Activated T-cell treated with anti-CD3 and anti-CD28 coated beads, Interleukin-2, amount 50 U/mL, for 72 hours (primary cell): Measurements from ENCODE around the gene TMEM141. TPM values are rescaled to one million over a fixed set of nuclear protein-coding genes. Genes with fewer than 3 reads are reported as not detected.
"Not testable (repeated sequence)": the region's sequence is repeated elsewhere in the genome, so short reads cannot be mapped to it uniquely, and the experiment has no call there.

Experiments
- ATAC-seq, 2 donors: fragments of 150-1000 bp; cut with Tn5 transposase; replicated peaks in 1 of 2; 2 replicates each; pipeline ENCODE4 v1.10.0; 2021; ENCODE audit warnings: moderate library complexity in 2 of 2, mild to moderate bottlenecking in 1 of 2
- DNase-seq, 2 donors: peaks; one replicate each; pipeline ENCODE4 v3.0.0; 2021 to 2022; ENCODE audit warnings: mixed read lengths in 1 of 2
- H3K27ac Mint-ChIP-seq: one replicate; pipeline ENCODE4 v1.8.0; 2022; ENCODE audit warnings: mild to moderate bottlenecking, moderate library complexity, mixed read lengths
- H3K27me3 Mint-ChIP-seq: one replicate; pipeline ENCODE4 v1.8.0; 2022; ENCODE audit warnings: low read depth, mixed read lengths
- H3K36me3 Mint-ChIP-seq, 2 donors: one replicate each; pipeline ENCODE4 v1.8.0; 2022; ENCODE audit warnings: mixed read lengths in 2 of 2, mild to moderate bottlenecking in 1 of 2; ENCODE audit not compliant: insufficient read depth in 2 of 2
- H3K4me1 Mint-ChIP-seq: one replicate; pipeline ENCODE4 v1.8.0; 2022; ENCODE audit warnings: low read depth, mixed read lengths
- H3K4me3 Mint-ChIP-seq, 2 donors: one replicate each; pipeline ENCODE4 v1.8.0; 2022; ENCODE audit warnings: mild to moderate bottlenecking in 2 of 2, mixed read lengths in 2 of 2, moderate library complexity in 2 of 2
- H3K9me3 Mint-ChIP-seq, 2 donors: one replicate each; pipeline ENCODE4 v1.8.0; 2022; ENCODE audit warnings: mixed read lengths in 2 of 2
- total RNA-seq, 2 donors: library from RNA; stranded (reverse); gene quantifications; one replicate each; pipeline ENCODE4 v1.2.3, GENCODE V29; 2022

TMEM141 gene
- total RNA-seq, 2 donors from 2014 or later = 18.7 to 20.9 TPM

DNA sequence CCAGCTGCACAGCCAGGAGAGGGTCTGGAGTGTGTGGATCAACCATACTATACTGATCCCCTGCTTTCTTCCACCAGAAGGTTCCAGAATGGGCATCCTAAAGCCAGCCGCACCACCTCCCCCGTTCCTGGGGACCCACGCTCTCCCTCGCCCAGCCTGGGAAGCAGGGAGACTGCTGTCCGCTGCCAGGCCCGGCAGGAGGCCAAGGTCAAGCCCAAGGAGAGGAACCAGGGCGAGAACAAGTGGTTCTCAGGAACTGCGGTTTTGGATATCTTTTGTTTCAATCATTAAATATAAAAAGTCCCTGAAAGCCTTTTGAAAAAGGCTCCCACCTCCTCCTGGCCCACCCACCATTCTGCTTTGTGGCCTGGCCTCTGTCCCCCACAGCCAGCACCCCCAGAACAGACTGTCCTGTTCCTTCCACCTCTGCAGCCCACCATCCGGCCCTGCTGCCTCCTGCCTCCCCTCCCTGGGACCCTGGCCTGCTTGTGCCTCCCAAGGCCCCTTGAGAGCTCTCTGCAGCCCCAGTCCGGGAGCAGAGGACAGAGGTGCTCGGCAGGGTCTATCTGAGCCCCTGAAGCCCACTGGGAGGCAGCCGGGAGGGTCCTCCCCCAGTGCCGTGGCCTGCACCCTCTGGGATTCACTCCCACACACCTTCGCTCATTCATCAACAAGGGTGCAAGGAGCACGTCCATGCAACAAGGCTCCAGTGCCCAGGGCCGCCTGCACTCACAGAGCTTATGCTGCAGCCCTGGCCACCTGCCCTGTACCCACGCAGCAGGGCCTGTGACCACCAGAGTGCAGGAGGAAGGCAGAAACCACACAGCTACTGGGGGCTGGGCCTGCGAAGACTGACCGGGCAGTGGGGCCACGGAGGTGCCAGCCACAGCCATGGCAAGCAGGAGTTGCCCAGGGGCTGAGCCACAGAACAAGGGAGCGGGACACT, 42.2 kb upstream of the TMEM141 start:
- H3K27ac Mint-ChIP-seq = no peak overlapping the region
- H3K4me3 Mint-ChIP-seq = no peak overlapping the region
- DNase-seq = no peak
- peaks cover 12 to 14% of the 10 kb centered on the region in 2 donors for H3K9me3 Mint-ChIP-seq
- peaks cover 22% of the 10 kb centered on the region for H3K4me1 Mint-ChIP-seq
- ATAC-seq = no peak
- peaks cover 19% of the 10 kb centered on the region for H3K27me3 Mint-ChIP-seq
- peaks cover 11 to 22% of the 10 kb centered on the region in 2 donors for H3K36me3 Mint-ChIP-seq

DNA sequence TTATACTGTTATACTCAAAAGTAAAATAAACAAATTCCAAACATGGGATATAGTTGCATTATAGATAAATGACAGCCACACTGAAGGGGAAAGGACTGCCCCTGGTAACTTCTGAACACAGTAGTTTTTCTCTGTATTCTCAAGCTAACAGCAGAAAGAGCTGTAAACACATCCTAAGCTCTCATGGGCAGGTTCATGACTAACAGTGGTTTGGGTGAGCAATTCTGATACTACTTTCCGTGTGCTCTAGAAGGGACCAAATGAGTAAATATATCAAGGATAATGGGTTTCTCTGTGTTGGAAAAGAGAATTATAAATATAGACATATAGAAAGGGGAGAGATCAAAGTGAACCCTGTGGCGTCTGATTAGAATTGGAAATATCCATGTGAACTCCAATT, 40.6 kb upstream of the TMEM141 start:
- DNase-seq (no peak), ATAC-seq (peak; percentile 96 to 97)
- peaks cover 14% of the 10 kb centered on the region in 2 donors for H3K9me3 Mint-ChIP-seq
- peaks cover 19% of the 10 kb centered on the region for H3K27me3 Mint-ChIP-seq
- H3K4me1 Mint-ChIP-seq = peaks cover 22% of the 10 kb centered on the region
- peak overlapping the region in 1 of 2 donors; percentile 25 for H3K4me3 Mint-ChIP-seq
- peaks cover 13 to 24% of the 10 kb centered on the region in 2 donors for H3K36me3 Mint-ChIP-seq
- H3K27ac Mint-ChIP-seq = peak overlapping the region; percentile 45

DNA sequence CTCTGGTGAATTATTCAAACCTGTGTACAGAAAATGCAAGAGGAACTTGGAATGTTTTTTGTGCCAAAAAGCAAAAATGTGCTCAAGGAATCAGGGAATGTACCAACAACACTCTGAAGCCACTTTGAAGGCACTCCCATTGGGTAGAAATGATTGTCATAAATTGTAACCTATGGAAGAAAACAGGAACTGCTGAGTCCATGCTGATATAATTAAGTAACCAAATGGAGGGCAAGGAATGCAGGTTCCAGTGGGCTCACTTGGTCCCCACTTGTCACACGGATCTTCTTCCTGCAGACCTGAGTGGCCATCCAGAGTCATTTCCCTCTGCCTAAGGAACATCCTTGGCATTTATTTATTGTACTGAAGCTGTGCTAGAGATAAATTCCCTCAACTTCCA, 39.9 kb upstream of the TMEM141 start:
- peaks cover 20 to 29% of the 10 kb centered on the region in 2 donors for H3K36me3 Mint-ChIP-seq
- peaks cover 24% of the 10 kb centered on the region for H3K27me3 Mint-ChIP-seq
- ATAC-seq = no peak
- H3K9me3 Mint-ChIP-seq = peaks cover 14 to 21% of the 10 kb centered on the region in 2 donors
- no peak for DNase-seq
- H3K4me3 Mint-ChIP-seq = no peak overlapping the region
- H3K27ac Mint-ChIP-seq = no peak overlapping the region
- H3K4me1 Mint-ChIP-seq = peaks cover 22% of the 10 kb centered on the region

DNA sequence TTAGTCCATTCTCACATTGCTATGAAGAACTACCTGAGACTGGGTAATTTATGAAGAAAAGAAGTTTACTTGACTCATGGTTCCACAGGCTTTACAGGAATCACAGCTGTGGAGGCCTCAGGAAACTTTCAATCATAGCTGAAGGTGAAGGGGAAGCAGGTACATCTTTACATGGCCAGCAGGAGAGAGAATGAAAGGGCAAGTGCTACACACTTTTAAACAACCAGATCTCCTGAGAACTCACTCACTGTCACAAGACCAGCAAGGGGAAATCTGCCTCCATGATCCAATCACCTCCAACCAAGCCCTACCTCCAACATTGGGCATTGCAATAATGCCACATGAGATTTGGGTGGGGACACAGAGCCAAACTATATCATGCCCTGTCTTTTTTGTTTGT, 39.3 kb upstream of the TMEM141 start:
- ATAC-seq = no peak

DNA sequence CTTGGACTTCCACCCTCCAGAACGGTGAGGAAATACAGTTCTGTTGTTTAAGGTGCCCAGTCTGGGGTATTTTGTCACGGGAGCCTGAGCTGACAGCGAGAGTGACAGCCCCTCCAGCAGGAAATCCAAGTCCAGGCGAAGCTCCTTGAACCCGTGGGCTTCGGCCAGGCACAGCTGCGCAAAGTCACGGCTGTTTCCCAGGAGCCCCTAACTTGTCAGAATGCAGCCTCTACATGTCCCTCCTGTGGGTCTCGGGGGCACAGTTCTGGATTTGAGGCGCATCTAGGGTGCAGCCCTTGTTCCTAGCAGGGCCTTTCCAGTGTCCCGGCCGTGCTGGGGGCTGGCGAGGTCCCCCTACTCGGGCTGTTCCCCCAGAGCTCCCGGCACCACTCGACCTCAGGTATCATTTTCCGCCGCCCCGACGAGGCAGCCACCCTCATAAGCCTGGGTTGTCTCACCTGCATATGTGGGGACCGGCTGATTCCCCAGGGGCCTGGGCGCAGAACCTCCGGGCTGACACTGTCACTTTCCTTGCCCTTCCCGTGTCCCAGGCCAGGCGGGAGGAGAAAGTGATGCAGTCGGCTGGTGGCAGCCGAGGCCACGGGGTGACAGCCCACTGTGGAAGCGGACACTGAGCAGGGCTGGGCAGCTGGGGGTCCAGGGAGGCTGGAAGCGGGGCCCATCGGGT, 37.6 kb upstream of the TMEM141 start:
- no peak for ATAC-seq
- peaks cover 19% of the 10 kb centered on the region for H3K27me3 Mint-ChIP-seq
- H3K27ac Mint-ChIP-seq = no peak overlapping the region
- H3K4me1 Mint-ChIP-seq = peaks cover 22% of the 10 kb centered on the region
- no peak overlapping the region for H3K4me3 Mint-ChIP-seq
- DNase-seq = no peak
- peaks cover 14 to 22% of the 10 kb centered on the region in 2 donors for H3K9me3 Mint-ChIP-seq
- peaks cover 20 to 30% of the 10 kb centered on the region in 2 donors for H3K36me3 Mint-ChIP-seq

More for the DNA sequence above, 39.3 kb upstream of the TMEM141 start:
- H3K4me3 Mint-ChIP-seq = no peak overlapping the region
- DNase-seq = no peak
- peaks cover 20 to 30% of the 10 kb centered on the region in 2 donors for H3K36me3 Mint-ChIP-seq
- no peak overlapping the region for H3K27ac Mint-ChIP-seq
- peaks cover 26% of the 10 kb centered on the region for H3K27me3 Mint-ChIP-seq
- peaks cover 14 to 22% of the 10 kb centered on the region in 2 donors for H3K9me3 Mint-ChIP-seq
- H3K4me1 Mint-ChIP-seq = peaks cover 22% of the 10 kb centered on the region

DNA sequence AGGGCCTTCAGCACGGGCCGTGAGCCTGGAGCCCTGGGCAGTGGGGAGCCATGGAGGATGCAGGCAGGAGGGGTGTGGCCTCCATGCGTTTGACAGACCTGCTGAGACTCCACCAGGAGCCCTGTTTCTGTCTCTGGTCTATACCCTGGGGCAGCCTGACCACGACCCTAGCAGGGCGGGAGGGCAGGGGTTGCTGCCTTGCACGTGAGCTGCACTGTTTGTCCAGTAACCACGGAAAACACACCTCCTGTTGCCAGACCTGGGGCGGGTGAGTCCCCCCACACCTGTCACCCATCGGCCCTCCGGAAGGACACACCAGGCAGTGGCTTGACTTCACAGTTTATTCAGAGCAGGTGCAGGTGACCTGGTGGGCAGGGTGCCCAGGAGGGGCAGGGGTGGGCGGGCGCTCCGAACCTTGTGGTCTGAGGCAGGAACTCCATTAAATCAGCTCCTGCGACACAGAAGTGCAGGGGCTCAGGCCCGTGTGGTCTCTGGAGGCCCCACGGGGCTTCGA, 37.0 kb upstream of the TMEM141 start:
- Mint-ChIP-seq H3K4me3 (no peak overlapping the region), H3K27me3 (peaks cover 16% of the 10 kb centered on the region), H3K4me1 (peaks cover 22% of the 10 kb centered on the region), H3K36me3 (peaks cover 20 to 30% of the 10 kb centered on the region in 2 donors), H3K27ac (no peak overlapping the region), H3K9me3 (peaks cover 14 to 22% of the 10 kb centered on the region in 2 donors)
- ATAC-seq (no peak), DNase-seq (no peak)

DNA sequence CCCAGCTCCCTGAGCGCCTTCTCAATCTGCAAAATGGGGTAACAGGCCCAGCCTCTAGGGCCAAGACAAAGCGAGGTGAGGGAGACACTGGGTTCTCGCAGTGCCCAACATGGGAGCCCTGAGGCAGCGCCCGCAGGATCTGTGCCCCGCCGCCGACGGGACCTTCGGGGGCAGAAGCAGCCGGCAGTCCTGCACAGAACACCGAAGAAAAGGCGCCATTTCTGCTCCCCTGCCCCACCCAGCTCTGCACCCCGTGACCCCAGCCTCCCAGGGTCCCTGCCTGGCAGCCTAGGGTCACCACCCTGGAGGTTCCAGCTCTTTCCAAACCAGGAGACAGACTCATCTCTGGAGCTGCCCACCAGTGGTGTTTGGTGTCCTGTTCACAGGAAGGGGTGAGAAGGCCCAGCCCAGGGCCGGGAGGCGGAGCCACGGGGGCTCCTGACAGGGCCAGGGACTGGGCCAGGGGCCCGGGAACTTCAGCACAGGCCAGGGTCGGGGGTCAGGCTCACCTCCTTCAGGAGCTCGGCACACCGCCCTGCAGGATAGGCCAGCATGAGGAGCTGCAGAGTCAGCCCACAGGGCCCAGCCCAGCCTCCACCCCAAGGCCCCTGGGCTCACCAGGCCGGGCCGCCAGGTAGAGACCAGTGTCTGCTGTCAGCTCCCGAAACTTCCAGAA, 36.4 kb upstream of the TMEM141 start:
- peaks cover 14 to 22% of the 10 kb centered on the region in 2 donors for H3K9me3 Mint-ChIP-seq
- H3K27me3 Mint-ChIP-seq = peaks cover 16% of the 10 kb centered on the region
- no peak overlapping the region for H3K4me3 Mint-ChIP-seq
- no peak for DNase-seq
- H3K36me3 Mint-ChIP-seq = peaks cover 20 to 30% of the 10 kb centered on the region in 2 donors
- peaks cover 15% of the 10 kb centered on the region for H3K4me1 Mint-ChIP-seq
- ATAC-seq = no peak
- H3K27ac Mint-ChIP-seq = no peak overlapping the region

DNA sequence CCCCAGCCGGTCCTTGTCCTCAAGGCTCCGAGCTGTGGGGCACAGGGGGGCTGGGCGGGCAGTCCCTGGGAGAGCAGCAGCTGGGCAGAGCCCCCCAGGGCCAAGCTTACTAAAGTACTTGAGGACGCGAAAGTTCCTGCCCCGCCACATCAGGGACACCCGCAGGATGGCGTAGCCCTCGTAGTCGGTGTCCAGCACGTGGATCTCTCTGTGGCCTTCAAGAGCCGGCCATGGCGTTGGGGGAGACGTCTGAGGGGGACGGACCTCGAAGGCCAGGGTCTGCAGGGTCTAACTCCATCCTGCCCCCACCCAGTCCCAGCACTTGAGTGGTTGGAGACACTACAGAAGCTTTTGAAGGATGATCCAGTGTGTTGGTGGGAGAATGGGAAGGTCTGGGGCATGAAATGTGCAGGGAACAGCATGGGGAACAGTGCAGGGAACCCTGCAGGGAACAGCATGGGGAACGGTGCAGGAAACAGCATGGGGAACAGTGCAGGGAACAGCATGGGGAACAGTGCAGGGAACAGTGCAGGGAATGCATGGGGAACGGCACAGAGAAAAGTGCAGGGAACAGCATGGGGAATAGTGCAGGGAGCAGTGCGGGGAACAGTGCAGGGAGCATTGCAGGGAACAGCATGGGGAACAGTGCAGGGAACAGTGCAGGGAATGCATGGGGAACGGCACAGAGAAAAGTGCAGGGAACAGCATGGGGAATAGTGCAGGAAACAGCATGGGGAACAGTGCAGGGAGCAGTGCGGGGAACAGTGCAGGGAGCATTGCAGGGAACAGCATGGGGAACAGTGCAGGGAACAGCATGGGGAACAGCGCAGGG, 35.6 kb upstream of the TMEM141 start:
- ATAC-seq, H3K4me3 Mint-ChIP-seq, H3K4me1 Mint-ChIP-seq, H3K27ac Mint-ChIP-seq, DNase-seq: not testable (repeated sequence)
- peaks cover 14 to 22% of the 10 kb centered on the region in 2 donors for H3K9me3 Mint-ChIP-seq
- peaks cover 19 to 30% of the 10 kb centered on the region in 2 donors for H3K36me3 Mint-ChIP-seq
- H3K27me3 Mint-ChIP-seq = peaks cover 16% of the 10 kb centered on the region

DNA sequence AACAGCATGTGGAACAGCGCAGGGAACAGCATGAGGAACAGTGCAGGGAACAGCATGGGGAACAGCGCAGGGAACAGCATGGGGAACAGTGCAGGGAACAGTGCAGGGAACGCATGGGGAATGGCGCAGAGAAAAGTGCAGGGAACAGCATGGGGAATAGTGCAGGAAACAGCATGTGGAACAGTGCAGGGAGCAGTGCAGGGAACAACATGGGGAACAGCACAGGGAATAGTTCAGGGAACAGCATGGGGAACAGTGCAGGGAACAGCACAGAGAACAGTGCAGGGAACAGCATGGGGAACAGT, 35.1 kb upstream of the TMEM141 start:
- Mint-ChIP-seq H3K36me3 (peaks cover 17 to 25% of the 10 kb centered on the region in 2 donors), H3K9me3 (peaks cover 12 to 20% of the 10 kb centered on the region in 2 donors), H3K4me1 (peaks cover 2% of the 10 kb centered on the region), H3K27ac (no peak overlapping the region), H3K4me3 (no peak overlapping the region), H3K27me3 (peaks cover 16% of the 10 kb centered on the region)
- DNase-seq (no peak), ATAC-seq (no peak)

DNA sequence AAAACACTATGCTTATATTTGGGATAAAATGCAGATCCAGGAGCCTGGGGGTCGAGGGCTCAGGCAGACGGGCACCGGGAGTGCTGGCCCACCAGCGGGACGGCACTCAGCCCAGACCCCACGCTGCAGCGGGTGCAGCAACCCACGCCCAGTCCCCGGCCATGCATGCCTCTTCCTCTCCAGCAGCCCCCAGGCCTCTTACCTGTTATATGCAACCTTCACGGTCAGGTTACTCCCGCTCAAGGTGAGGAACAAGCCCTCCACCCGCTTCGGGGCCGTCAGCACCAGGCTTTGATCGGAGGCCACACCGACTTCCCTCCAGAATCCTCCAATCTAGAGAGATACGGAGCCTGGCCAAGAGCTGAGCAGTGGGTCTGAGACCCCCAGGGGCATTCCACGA, 34.3 kb upstream of the TMEM141 start:
- H3K9me3 Mint-ChIP-seq = peaks cover 8 to 17% of the 10 kb centered on the region in 2 donors
- H3K4me1 Mint-ChIP-seq = no peaks in the 10 kb centered on the region
- H3K36me3 Mint-ChIP-seq = peaks cover 14 to 21% of the 10 kb centered on the region in 2 donors
- ATAC-seq = no peak
- DNase-seq = no peak
- no peak overlapping the region for H3K4me3 Mint-ChIP-seq
- H3K27me3 Mint-ChIP-seq = peaks cover 16% of the 10 kb centered on the region
- no peak overlapping the region for H3K27ac Mint-ChIP-seq

DNA sequence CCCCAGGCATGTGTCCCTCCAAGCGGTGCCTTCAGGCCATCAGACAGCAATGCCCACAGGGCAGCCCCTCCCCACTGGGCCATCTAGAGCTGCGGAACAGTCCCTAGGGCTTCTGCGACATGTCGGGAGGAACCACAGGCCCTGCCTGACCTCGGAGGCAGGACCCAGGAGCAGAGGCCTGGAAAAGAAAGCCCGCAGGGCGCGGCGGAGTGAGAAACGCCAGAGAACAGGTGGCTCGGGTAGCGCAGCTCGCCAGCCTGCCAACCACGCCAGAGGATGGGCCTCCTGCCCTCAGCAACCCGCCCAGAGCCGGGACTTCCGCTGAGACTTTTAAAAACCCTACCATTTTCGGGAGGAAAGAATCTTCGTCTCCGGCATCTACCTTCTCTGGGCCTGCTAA, 33.8 kb upstream of the TMEM141 start:
- Mint-ChIP-seq H3K27ac (no peak overlapping the region), H3K4me3 (no peak overlapping the region), H3K4me1 (no peaks in the 10 kb centered on the region), H3K36me3 (peaks cover 13 to 16% of the 10 kb centered on the region in 2 donors), H3K27me3 (peaks cover 13% of the 10 kb centered on the region), H3K9me3 (peaks cover 4 to 14% of the 10 kb centered on the region in 2 donors)
- DNase-seq = no peak
- ATAC-seq = no peak

DNA sequence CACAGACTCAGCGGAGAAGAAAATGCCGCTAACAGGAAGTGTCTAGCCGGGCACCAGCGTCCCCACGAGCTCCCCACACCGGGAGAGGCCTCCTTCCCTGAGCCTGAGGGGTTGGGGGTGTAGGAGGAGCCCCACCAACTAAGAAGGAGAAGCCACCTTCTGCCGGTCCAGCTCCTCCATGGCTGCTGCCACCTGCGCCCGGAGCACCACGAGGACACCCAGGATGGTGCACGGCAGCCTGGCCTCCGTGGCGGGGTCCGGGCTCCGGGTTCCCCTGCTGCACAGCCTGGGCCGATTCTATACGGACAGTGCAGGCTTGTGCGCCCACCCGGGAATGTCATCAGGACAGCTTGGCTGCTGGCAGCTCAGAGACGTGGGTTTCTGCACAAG, 33.4 kb upstream of the TMEM141 start:
- Mint-ChIP-seq H3K27me3 (peaks cover 9% of the 10 kb centered on the region), H3K36me3 (peaks cover 9 to 11% of the 10 kb centered on the region in 2 donors), H3K9me3 (peaks cover 0 to 10% of the 10 kb centered on the region in 2 donors), H3K4me1 (no peaks in the 10 kb centered on the region), H3K4me3 (no peak overlapping the region), H3K27ac (no peak overlapping the region)
- ATAC-seq (no peak), DNase-seq (no peak)
